ENCODE measurements around the gene SPG11. TPM values are rescaled to one million over a fixed set of nuclear protein-coding genes. Genes with fewer than 3 reads are reported as not detected.
"Not testable (repeated sequence)": the region's sequence is repeated elsewhere in the genome, so short reads cannot be mapped to it uniquely, and the experiment has no call there.

Gene SPG11
- total and polyA plus RNA-seq, 2 experiments from 2014 or later = 23.3 to 42.2 TPM

DNA sequence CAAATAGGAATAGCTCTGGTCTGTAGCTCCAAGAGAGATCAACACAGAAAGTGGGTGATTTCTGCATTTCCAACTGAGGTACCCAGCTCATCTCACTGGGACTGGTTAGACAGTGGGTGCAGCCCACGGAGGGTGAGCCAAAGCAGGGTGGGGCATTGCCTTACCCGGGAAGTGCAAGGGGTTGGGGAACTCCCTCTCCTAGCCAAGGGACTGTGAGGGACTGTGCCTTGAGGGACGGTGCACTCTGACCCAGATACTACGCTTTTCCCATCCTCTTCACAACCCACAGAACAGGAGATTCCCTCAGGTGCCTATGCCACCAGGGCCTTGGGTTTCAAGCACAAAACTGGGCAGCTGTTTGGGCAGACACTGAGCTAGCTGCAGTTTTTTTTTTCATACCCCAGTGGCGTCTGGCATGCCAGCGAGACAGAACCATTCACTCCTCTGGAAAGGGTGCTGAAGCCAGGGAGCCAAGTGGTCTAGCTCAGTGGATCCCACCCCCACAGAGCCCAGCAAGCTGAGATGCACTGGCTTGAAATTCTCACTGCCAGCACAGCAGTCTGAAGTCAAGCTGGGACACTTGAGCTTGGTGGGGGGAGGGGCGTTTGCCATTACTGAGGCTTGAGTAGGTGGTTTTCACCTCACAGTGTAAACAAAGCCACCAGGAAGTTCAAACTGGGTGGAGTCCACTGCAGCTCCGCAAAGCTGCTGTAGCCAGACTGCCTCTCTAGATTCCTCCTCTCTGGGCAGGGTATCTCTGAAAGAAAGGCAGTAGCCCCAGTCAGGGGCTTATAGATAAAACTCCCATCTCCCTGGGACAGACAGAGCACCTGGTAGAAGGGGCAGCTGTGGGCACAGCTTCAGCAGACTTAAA is 19.6 kb upstream of the SPG11 start:
- not testable (repeated sequence) for H3K36me3 ChIP-seq (ENCODE audit: insufficient read depth); H3K27me3 ChIP-seq (ENCODE audit: insufficient read depth); H3K36me3 Mint-ChIP-seq (ENCODE audit: low read depth); H3K27me3 Mint-ChIP-seq (ENCODE audit: insufficient read depth, low read depth, poor library complexity); H3K9me2 ChIP-seq (ENCODE audit: insufficient read depth); H4K20me1 ChIP-seq (replicated peaks; ENCODE audit: insufficient read depth); H3K27ac Mint-ChIP-seq; H3F3A ChIP-seq (replicated peaks; ENCODE audit: low read depth); H3K79me2 ChIP-seq (replicated peaks; ENCODE audit: insufficient read depth)
- Mint-ChIP-seq H3K4me3 (0 out of 3 replicates have a peak overlapping the region, but pooled peaks have one; percentile 18), H3K9me3 (peaks cover 17% of the 10 kb centered on the region), H3K4me1 (peaks cover 25% of the 10 kb centered on the region)
- DNase-seq (ENCODE audit: low spot score) = peak; percentile 86
- peak; percentile 33; the same call in 1 of the 2 replicates for TF ChIP-seq ZNF331 (CRISPR knock-in tag; IDR thresholded peaks at IDR 0.05; ENCODE audit: low read depth)
- peak overlapping the region; percentile 77 for H3K4me2 ChIP-seq
- peak overlapping the region; percentile 48 for H3K4me3 ChIP-seq
- ATAC-seq = peak; percentile 52
- peaks cover 16% of the 10 kb centered on the region for H3K4me1 ChIP-seq (ENCODE audit: insufficient read depth)
- H3K27ac ChIP-seq (ENCODE audit: low read depth) = peak overlapping the region; percentile 74; the same call in 1 of the 2 replicates
- H2AFZ ChIP-seq = peak overlapping the region; percentile 94

- H3K9me3 Mint-ChIP-seq = peaks cover 11% of the 10 kb centered on the region; the same call in 2 of the 3 replicates
- DNase-seq (ENCODE audit: low spot score) = no peak
- H3K36me3 ChIP-seq (ENCODE audit: insufficient read depth) = no peaks in the 10 kb centered on the region
- H3F3A ChIP-seq (replicated peaks; ENCODE audit: low read depth) = no peaks in the 10 kb centered on the region
- peaks cover 16% of the 10 kb centered on the region for H3K4me1 ChIP-seq (ENCODE audit: insufficient read depth)
- no peak overlapping the region for H3K4me3 Mint-ChIP-seq
- H3K36me3 Mint-ChIP-seq (ENCODE audit: low read depth) = peaks cover 7% of the 10 kb centered on the region; the same call in 1 of the 3 replicates
- no peak for ATAC-seq
- peaks cover 25% of the 10 kb centered on the region for H3K4me1 Mint-ChIP-seq
- H3K27me3 ChIP-seq (ENCODE audit: insufficient read depth) = no peaks in the 10 kb centered on the region
- no peaks in the 10 kb centered on the region for H4K20me1 ChIP-seq (replicated peaks; ENCODE audit: insufficient read depth)
- H3K27me3 Mint-ChIP-seq (ENCODE audit: insufficient read depth, low read depth, poor library complexity) = peaks cover 4% of the 10 kb centered on the region
- H3K4me3 ChIP-seq = no peak overlapping the region
- H3K27ac ChIP-seq (ENCODE audit: low read depth) = no peak overlapping the region
- H2AFZ ChIP-seq = peak overlapping the region; percentile 94
- no peak overlapping the region; the same call in 1 of the 2 replicates for H3K27ac Mint-ChIP-seq
- peak overlapping the region; percentile 77; the same call in 1 of the 2 replicates for H3K4me2 ChIP-seq
- H3K9me2 ChIP-seq (ENCODE audit: insufficient read depth) = 0 out of 2 replicates have a peak, but pooled peaks cover 6% of the 10 kb centered on the region
- no peaks in the 10 kb centered on the region for H3K79me2 ChIP-seq (replicated peaks; ENCODE audit: insufficient read depth)
- no peak for TF ChIP-seq CTCF (conservative IDR thresholded peaks at IDR 0.05; ENCODE audit: low read depth in 2 of 2)
- TF ChIP-seq ZNF114 (CRISPR knock-in tag; IDR thresholded peaks at IDR 0.05) = no peak
- TF ChIP-seq, protein P1, sequence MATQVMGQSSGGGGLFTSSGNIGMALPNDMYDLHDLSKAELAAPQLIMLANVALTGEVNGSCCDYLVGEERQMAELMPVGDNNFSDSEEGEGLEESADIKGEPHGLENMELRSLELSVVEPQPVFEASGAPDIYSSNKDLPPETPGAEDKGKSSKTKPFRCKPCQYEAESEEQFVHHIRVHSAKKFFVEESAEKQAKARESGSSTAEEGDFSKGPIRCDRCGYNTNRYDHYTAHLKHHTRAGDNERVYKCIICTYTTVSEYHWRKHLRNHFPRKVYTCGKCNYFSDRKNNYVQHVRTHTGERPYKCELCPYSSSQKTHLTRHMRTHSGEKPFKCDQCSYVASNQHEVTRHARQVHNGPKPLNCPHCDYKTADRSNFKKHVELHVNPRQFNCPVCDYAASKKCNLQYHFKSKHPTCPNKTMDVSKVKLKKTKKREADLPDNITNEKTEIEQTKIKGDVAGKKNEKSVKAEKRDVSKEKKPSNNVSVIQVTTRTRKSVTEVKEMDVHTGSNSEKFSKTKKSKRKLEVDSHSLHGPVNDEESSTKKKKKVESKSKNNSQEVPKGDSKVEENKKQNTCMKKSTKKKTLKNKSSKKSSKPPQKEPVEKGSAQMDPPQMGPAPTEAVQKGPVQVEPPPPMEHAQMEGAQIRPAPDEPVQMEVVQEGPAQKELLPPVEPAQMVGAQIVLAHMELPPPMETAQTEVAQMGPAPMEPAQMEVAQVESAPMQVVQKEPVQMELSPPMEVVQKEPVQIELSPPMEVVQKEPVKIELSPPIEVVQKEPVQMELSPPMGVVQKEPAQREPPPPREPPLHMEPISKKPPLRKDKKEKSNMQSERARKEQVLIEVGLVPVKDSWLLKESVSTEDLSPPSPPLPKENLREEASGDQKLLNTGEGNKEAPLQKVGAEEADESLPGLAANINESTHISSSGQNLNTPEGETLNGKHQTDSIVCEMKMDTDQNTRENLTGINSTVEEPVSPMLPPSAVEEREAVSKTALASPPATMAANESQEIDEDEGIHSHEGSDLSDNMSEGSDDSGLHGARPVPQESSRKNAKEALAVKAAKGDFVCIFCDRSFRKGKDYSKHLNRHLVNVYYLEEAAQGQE (IDR thresholded peaks at IDR 0.05; ENCODE audit: unreplicated experiment) = no peak
- TF ChIP-seq, protein P2, sequence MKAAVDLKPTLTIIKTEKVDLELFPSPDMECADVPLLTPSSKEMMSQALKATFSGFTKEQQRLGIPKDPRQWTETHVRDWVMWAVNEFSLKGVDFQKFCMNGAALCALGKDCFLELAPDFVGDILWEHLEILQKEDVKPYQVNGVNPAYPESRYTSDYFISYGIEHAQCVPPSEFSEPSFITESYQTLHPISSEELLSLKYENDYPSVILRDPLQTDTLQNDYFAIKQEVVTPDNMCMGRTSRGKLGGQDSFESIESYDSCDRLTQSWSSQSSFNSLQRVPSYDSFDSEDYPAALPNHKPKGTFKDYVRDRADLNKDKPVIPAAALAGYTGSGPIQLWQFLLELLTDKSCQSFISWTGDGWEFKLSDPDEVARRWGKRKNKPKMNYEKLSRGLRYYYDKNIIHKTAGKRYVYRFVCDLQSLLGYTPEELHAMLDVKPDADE (IDR thresholded peaks at IDR 0.05) = no peak
- TF ChIP-seq NANOG (IDR thresholded peaks at IDR 0.05; ENCODE audit: borderline replicate concordance) = no peak
- no peak for TF ChIP-seq ZNF331 (CRISPR knock-in tag; IDR thresholded peaks at IDR 0.05; ENCODE audit: low read depth)
Measured at GRCh38 chr15:44682211-44682610, 18.7 kb upstream of the SPG11 start.

All from GM23338 (cell line).